HepG2 (cell line): ENCODE data around the gene CHKB. TPM values are rescaled to one million over a fixed set of nuclear protein-coding genes. Genes with fewer than 3 reads are reported as not detected.

Source experiments
- ARNT ChIP-seq: fragments of 450-650 bp; IDR thresholded peaks from 2 replicates; pipeline ENCODE4 v1.6.1; 2017
- CHD4 ChIP-seq: fragments of 200-600 bp; sonication (generic); IDR thresholded peaks from 2 replicates; pipeline ENCODE4 v1.7.0; 2017; ENCODE audit warnings: mild to moderate bottlenecking, low read length, borderline replicate concordance
- EEA1 ChIP-seq: sonication (generic); formaldehyde crosslinking; IDR thresholded peaks from 2 replicates; pipeline ENCODE4 v1.5.1; 2020; ENCODE audit warnings: mild to moderate bottlenecking, missing genetic modification reagents, borderline replicate concordance
- ETV6 ChIP-seq: sonication (generic); formaldehyde crosslinking; conservative IDR thresholded peaks from 2 replicates; pipeline ENCODE4 v1.4.0; 2020; ENCODE audit warnings: missing genetic modification reagents
- HNRNPK ChIP-seq: fragments of 200-400 bp; formaldehyde crosslinking; IDR thresholded peaks from 2 replicates; pipeline ENCODE4 v1.6.1; 2018; ENCODE audit warnings: low read length, low read depth, moderate library complexity, mild to moderate bottlenecking; ENCODE audit not compliant: poor library complexity, severe bottlenecking
- KLF6 ChIP-seq: IDR thresholded peaks from 2 replicates; pipeline ENCODE4 v1.8.0; 2016; ENCODE audit warnings: missing biosample characterization, missing genetic modification reagents
- MAF1 ChIP-seq: sonication (generic); formaldehyde crosslinking; IDR thresholded peaks from 2 replicates; pipeline ENCODE4 v1.5.0; 2020; ENCODE audit warnings: missing genetic modification reagents, borderline replicate concordance
- MLLT10 ChIP-seq: sonication (generic); formaldehyde crosslinking; IDR thresholded peaks from 2 replicates; pipeline ENCODE4 v1.4.0; 2020; ENCODE audit warnings: missing genetic modification reagents
- PAF1 ChIP-seq: IDR thresholded peaks from 2 replicates; pipeline ENCODE4 v1.6.1; 2016; ENCODE audit warnings: missing genetic modification reagents, missing compliant biosample characterization
- RBAK ChIP-seq: sonication (generic); formaldehyde crosslinking; IDR thresholded peaks from 2 replicates; pipeline ENCODE4 v1.5.1; 2020; ENCODE audit warnings: mild to moderate bottlenecking, missing genetic modification reagents
- RORA ChIP-seq: sonication (generic); formaldehyde crosslinking; IDR thresholded peaks from 2 replicates; pipeline ENCODE4 v1.5.0; 2020; ENCODE audit warnings: mild to moderate bottlenecking, missing genetic modification reagents, moderate library complexity
- SMARCC2 ChIP-seq: fragments of 450-650 bp; IDR thresholded peaks from 2 replicates; pipeline ENCODE4 v1.6.1; 2017; ENCODE audit warnings: antibody characterized with exemption, mild to moderate bottlenecking
- SPEN ChIP-seq: sonication (generic); formaldehyde crosslinking; IDR thresholded peaks from 2 replicates; pipeline ENCODE4 v1.5.1; 2020; ENCODE audit warnings: low read depth, mild to moderate bottlenecking, missing genetic modification reagents
- SRSF1 ChIP-seq: fragments of 200-400 bp; formaldehyde crosslinking; optimal IDR thresholded peaks from 2 replicates; pipeline ENCODE3; 2017; ENCODE audit warnings: mild to moderate bottlenecking, low read depth, low read length, moderate library complexity
- ZBTB7A ChIP-seq: sonication (generic); formaldehyde crosslinking; IDR thresholded peaks from 2 replicates; pipeline ENCODE4 v1.8.0; 2022; ENCODE audit warnings: mild to moderate bottlenecking, missing genetic modification reagents
- ZNF230 ChIP-seq: sonication (generic); formaldehyde crosslinking; IDR thresholded peaks from 2 replicates; pipeline ENCODE4 v1.4.0; 2020; ENCODE audit warnings: mild to moderate bottlenecking, missing genetic modification reagents
- ZNF251 ChIP-seq: sonication (generic); formaldehyde crosslinking; IDR thresholded peaks from 2 replicates; pipeline ENCODE4 v1.9.0; 2021; ENCODE audit warnings: mild to moderate bottlenecking, missing genetic modification reagents
- ZNF333 ChIP-seq: sonication (generic); formaldehyde crosslinking; IDR thresholded peaks from 2 replicates; pipeline ENCODE4 v1.4.0; 2020; ENCODE audit warnings: mild to moderate bottlenecking, missing genetic modification reagents, borderline replicate concordance
- polyA plus RNA-seq, 8 experiments: library from polyadenylated mRNA; depleted of rRNA in 3 of 8; stranded (reverse) in 7 of 8; unstranded in 1 of 8; fragments of >200 nt; fragmentation: Illumina TruSeq in 4 of 8; extraction: Trizol in 4 of 8; gene quantifications; 2 replicates each; pipeline versions ENCODE4 v1.2.1 to v1.2.3, GENCODE V29; 2011 to 2016; ENCODE audit warnings: low read depth in 4 of 8, missing spikeins in 1 of 8, mixed read lengths in 1 of 8; ENCODE audit not compliant: insufficient read depth in 1 of 8
- total RNA-seq, 5 experiments: library from RNA; depleted of rRNA; stranded (reverse); fragments of >200 nt; fragmentation: Illumina TruSeq; extraction: Trizol; gene quantifications; 2 replicates each; pipeline ENCODE4 v1.2.3, GENCODE V29; 2016; ENCODE audit warnings: low read depth in 1 of 5
- TF ChIP-seq, protein P1 (sequence below): sonication (generic); formaldehyde crosslinking; IDR thresholded peaks from 2 replicates; pipeline ENCODE4 v1.5.0; 2020; ENCODE audit warnings: mild to moderate bottlenecking, missing genetic modification reagents
- TF ChIP-seq, protein P2 (sequence below): sonication (generic); formaldehyde crosslinking; IDR thresholded peaks from 2 replicates; pipeline ENCODE4 v1.8.1; 2023; ENCODE audit warnings: mild to moderate bottlenecking, missing genetic modification reagents
- TF ChIP-seq, protein P3 (sequence below): sonication (generic); formaldehyde crosslinking; IDR thresholded peaks from 2 replicates; pipeline ENCODE4 v1.4.0; 2020; ENCODE audit warnings: missing genetic modification reagents

Gene CHKB
- total and polyA plus RNA-seq, 2 of the 13 experiments (the other 11 are each of a cell fraction or from before 2014, with no cell fraction given), result 24.5 to 42.7 TPM

DNA sequence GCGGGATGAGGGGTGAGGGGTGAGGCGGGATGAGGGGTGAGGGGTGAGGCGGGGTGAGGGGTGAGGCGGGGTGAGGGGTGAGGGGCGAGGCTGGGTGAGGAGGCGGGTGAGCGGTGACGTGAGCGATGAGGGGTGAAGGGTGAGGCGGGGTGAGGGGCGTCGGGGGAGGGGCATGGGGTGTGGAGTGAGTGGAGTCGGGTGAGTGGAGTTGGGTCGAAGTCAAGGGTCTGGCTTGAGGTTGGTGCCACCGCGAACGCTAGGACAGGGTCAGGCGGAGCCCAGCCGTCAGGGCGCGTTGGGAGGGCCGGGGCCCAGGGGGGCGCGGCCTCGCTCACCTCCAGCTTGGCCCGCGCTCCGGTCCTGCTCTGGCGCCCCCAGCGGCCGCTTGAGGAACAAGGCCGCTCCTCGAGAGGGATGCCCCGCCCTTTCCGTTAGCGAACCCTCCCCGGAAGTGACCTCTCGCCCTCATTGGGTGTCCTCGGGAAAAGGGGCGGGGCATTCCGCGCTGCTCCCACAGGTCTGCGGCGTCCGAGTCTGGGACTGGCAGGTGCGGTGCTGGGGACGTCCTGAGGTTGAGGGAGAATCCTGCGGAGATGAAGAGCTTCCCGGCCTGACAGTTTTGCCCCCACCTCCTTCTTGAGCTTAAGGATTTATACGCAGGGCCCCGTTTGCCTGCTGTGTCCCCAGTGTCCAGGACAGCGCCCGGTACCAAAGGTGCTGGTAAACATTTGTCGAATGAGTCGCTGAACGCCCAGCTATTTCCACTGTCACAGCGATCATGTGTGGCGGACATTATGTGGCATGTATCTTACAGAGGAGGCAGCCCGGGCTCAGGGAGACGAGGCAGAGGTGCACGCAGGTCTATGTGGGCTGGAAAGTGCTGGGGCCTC is 19.9 kb downstream of the CHKB start, which contains the start of gene SYCE3 (continued):
- TF ChIP-seq, protein P1, sequence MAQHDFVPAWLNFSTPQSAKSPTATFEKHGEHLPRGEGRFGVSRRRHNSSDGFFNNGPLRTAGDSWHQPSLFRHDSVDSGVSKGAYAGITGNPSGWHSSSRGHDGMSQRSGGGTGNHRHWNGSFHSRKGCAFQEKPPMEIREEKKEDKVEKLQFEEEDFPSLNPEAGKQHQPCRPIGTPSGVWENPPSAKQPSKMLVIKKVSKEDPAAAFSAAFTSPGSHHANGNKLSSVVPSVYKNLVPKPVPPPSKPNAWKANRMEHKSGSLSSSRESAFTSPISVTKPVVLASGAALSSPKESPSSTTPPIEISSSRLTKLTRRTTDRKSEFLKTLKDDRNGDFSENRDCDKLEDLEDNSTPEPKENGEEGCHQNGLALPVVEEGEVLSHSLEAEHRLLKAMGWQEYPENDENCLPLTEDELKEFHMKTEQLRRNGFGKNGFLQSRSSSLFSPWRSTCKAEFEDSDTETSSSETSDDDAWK (CRISPR knock-in tag), result no peak
- TF ChIP-seq ARNT (no peak), SMARCC2 (no peak), ZNF251 (CRISPR knock-in tag) (no peak), ZBTB7A (CRISPR knock-in tag) (0 out of 2 replicates have a peak, but pooled peaks have one; percentile 10), RBAK (CRISPR knock-in tag) (no peak), MAF1 (CRISPR knock-in tag) (no peak), ZNF333 (CRISPR knock-in tag) (no peak), MLLT10 (no peak), SPEN (CRISPR knock-in tag) (peak; percentile 88), KLF6 (CRISPR knock-in tag) (no peak; the same call in 1 of the 2 replicates), ZNF230 (CRISPR knock-in tag) (no peak), CHD4 (no peak), PAF1 (CRISPR knock-in tag) (no peak), ETV6 (CRISPR knock-in tag) (no peak), RORA (CRISPR knock-in tag) (no peak), SRSF1 (peak; percentile 66), HNRNPK (peak; percentile 95), EEA1 (no peak)
- TF ChIP-seq, protein P2, sequence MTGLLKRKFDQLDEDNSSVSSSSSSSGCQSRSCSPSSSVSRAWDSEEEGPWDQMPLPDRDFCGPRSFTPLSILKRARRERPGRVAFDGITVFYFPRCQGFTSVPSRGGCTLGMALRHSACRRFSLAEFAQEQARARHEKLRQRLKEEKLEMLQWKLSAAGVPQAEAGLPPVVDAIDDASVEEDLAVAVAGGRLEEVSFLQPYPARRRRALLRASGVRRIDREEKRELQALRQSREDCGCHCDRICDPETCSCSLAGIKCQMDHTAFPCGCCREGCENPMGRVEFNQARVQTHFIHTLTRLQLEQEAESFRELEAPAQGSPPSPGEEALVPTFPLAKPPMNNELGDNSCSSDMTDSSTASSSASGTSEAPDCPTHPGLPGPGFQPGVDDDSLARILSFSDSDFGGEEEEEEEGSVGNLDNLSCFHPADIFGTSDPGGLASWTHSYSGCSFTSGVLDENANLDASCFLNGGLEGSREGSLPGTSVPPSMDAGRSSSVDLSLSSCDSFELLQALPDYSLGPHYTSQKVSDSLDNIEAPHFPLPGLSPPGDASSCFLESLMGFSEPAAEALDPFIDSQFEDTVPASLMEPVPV (CRISPR knock-in tag), result no peak; the same call in 1 of the 2 replicates
- TF ChIP-seq, protein P3, sequence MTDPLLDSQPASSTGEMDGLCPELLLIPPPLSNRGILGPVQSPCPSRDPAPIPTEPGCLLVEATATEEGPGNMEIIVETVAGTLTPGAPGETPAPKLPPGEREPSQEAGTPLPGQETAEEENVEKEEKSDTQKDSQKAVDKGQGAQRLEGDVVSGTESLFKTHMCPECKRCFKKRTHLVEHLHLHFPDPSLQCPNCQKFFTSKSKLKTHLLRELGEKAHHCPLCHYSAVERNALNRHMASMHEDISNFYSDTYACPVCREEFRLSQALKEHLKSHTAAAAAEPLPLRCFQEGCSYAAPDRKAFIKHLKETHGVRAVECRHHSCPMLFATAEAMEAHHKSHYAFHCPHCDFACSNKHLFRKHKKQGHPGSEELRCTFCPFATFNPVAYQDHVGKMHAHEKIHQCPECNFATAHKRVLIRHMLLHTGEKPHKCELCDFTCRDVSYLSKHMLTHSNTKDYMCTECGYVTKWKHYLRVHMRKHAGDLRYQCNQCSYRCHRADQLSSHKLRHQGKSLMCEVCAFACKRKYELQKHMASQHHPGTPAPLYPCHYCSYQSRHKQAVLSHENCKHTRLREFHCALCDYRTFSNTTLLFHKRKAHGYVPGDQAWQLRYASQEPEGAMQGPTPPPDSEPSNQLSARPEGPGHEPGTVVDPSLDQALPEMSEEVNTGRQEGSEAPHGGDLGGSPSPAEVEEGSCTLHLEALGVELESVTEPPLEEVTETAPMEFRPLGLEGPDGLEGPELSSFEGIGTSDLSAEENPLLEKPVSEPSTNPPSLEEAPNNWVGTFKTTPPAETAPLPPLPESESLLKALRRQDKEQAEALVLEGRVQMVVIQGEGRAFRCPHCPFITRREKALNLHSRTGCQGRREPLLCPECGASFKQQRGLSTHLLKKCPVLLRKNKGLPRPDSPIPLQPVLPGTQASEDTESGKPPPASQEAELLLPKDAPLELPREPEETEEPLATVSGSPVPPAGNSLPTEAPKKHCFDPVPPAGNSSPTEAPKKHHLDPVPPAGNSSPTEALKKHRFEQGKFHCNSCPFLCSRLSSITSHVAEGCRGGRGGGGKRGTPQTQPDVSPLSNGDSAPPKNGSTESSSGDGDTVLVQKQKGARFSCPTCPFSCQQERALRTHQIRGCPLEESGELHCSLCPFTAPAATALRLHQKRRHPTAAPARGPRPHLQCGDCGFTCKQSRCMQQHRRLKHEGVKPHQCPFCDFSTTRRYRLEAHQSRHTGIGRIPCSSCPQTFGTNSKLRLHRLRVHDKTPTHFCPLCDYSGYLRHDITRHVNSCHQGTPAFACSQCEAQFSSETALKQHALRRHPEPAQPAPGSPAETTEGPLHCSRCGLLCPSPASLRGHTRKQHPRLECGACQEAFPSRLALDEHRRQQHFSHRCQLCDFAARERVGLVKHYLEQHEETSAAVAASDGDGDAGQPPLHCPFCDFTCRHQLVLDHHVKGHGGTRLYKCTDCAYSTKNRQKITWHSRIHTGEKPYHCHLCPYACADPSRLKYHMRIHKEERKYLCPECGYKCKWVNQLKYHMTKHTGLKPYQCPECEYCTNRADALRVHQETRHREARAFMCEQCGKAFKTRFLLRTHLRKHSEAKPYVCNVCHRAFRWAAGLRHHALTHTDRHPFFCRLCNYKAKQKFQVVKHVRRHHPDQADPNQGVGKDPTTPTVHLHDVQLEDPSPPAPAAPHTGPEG, result no peak
